K562 (cell line): ENCODE results near the gene ZSWIM7. TPM values are rescaled to one million over a fixed set of nuclear protein-coding genes. Genes with fewer than 3 reads are reported as not detected.

ENCODE experiments used
- CREM ChIP-seq: IDR thresholded peaks from 2 replicates; pipeline ENCODE4 v1.6.1; 2014; ENCODE audit warnings: antibody characterized with exemption, low read depth
- HINFP ChIP-seq: fragments of 450-650 bp; conservative IDR thresholded peaks from 2 replicates; pipeline ENCODE4 v1.6.1; 2016; ENCODE audit warnings: missing genetic modification characterization, low read depth, mild to moderate bottlenecking, control low read depth, missing compliant biosample characterization
- MNT ChIP-seq, 2 experiments: fragments of 450-650 bp; conservative IDR thresholded peaks; 2 replicates each; pipeline ENCODE4 v1.6.1; 2017; ENCODE audit warnings: mild to moderate bottlenecking in 2 of 2, moderate library complexity in 2 of 2
- MTA3 ChIP-seq: fragments of 450-650 bp; formaldehyde crosslinking; IDR thresholded peaks from 2 replicates; pipeline ENCODE4 v1.6.1; 2017; ENCODE audit warnings: mild to moderate bottlenecking, borderline replicate concordance
- NBN ChIP-seq: fragments of 450-650 bp; IDR thresholded peaks from 2 replicates; pipeline ENCODE4 v1.6.1; 2016; ENCODE audit warnings: low read depth, mild to moderate bottlenecking
- PRDM10 ChIP-seq: fragments of 450-650 bp; IDR thresholded peaks from 2 replicates; pipeline ENCODE4 v1.6.1; 2018; ENCODE audit not compliant: partially characterized antibody
- PYGO2 ChIP-seq: fragments of 450-650 bp; IDR thresholded peaks from 2 replicates; pipeline ENCODE4 v1.6.1; 2016; ENCODE audit warnings: mild to moderate bottlenecking, missing genetic modification characterization, moderate library complexity, missing compliant biosample characterization
- RB1 ChIP-seq: fragments of 450-650 bp; IDR thresholded peaks from 2 replicates; pipeline ENCODE4 v1.6.1; 2017; ENCODE audit warnings: low read depth, mild to moderate bottlenecking
- RFX1 ChIP-seq: fragments of 450-650 bp; IDR thresholded peaks from 2 replicates; pipeline ENCODE4 v1.6.1; 2016; ENCODE audit warnings: mild to moderate bottlenecking, moderate library complexity
- SUPT5H ChIP-seq: fragments of 450-650 bp; IDR thresholded peaks from 2 replicates; pipeline ENCODE4 v1.6.1; 2016
- TAF1 ChIP-seq: IDR thresholded peaks from 2 replicates; pipeline ENCODE4 v1.6.1; 2011; ENCODE audit warnings: mild to moderate bottlenecking, low read length, moderate library complexity; ENCODE audit not compliant: insufficient read depth, control insufficient read depth, severe bottlenecking; ENCODE audit errors: extremely low read depth
- TCF3 ChIP-seq: sonication (generic); formaldehyde crosslinking; IDR thresholded peaks from 2 replicates; pipeline ENCODE4 v1.4.0; 2020; ENCODE audit warnings: mild to moderate bottlenecking, missing genetic modification reagents
- TSHZ1 ChIP-seq: fragments of 250-450 bp; sonication (Bioruptor Pico); IDR thresholded peaks from 2 replicates; pipeline ENCODE4 v1.4.0; 2020; ENCODE audit warnings: mild to moderate bottlenecking, moderate library complexity
- ZEB2 ChIP-seq: fragments of 450-650 bp; IDR thresholded peaks from 2 replicates; pipeline ENCODE4 v1.6.1; 2016
- ZFX ChIP-seq: sonication (generic); formaldehyde crosslinking; IDR thresholded peaks from 2 replicates; pipeline ENCODE4 v1.8.0; 2022; ENCODE audit warnings: mild to moderate bottlenecking, missing genetic modification reagents, moderate library complexity
- ZNF431 ChIP-seq: sonication (generic); formaldehyde crosslinking; IDR thresholded peaks from 2 replicates; pipeline ENCODE4 v1.8.0; 2022; ENCODE audit warnings: mild to moderate bottlenecking, missing genetic modification reagents
- ZSCAN29 ChIP-seq: fragments of 450-650 bp; IDR thresholded peaks from 2 replicates; pipeline ENCODE4 v1.6.1; 2017
- polyA plus RNA-seq, 8 experiments: library from polyadenylated mRNA; depleted of rRNA in 4 of 8; stranded (reverse) in 5 of 8; unstranded in 3 of 8; fragments of >200 nt; fragmentation: Nextera tagmentation in 2 of 8; fragmentation: Illumina TruSeq in 1 of 8; extraction: Ambion mirVana in 2 of 8; extraction: Trizol in 1 of 8; gene quantifications; 2 replicates each; pipeline versions ENCODE4 v1.2.1 to v1.2.3, GENCODE V29; 2011 to 2014; ENCODE audit warnings: inconsistent platforms in 1 of 8, missing spikeins in 1 of 8
- total RNA-seq, 7 experiments: library from RNA; depleted of rRNA in 6 of 7; stranded (reverse); fragments of >200 nt in 6 of 7; fragmentation: Illumina TruSeq in 2 of 7; extraction: Trizol in 2 of 7; gene quantifications; 2 replicates each; pipeline versions ENCODE4 v1.2.1 to v1.2.3, GENCODE V29; 2011 to 2021; ENCODE audit warnings: low replicate concordance in 1 of 7

The ZSWIM7 gene
- total and polyA plus RNA-seq, 9 of the 15 experiments (the other 6 are each of a cell fraction or from before 2014, with no cell fraction given) = 5.9 to 18.7 (median 9.5) TPM

GRCh38 chr17:15999141-15999973 lies at the start of gene ZSWIM7, which contains the start of gene TTC19 (continued):
- TF ChIP-seq TSHZ1 (CRISPR knock-in tag) = no peak
- peak; percentile 99 for TF ChIP-seq CREM
- TF ChIP-seq HINFP (tag) = peak; percentile 90
- TF ChIP-seq TAF1 = peak; percentile 89
- no peak for TF ChIP-seq RFX1
- peak; percentile 68 for TF ChIP-seq SUPT5H
- TF ChIP-seq MNT (conservative IDR thresholded peaks at IDR 0.05) = peak; percentile 83 to 94
- TF ChIP-seq NBN = peak; percentile 79; the same call in 1 of the 2 replicates
- TF ChIP-seq ZEB2 = peak; percentile 82
- TF ChIP-seq ZNF431 (CRISPR knock-in tag) = no peak
- TF ChIP-seq ZFX (CRISPR knock-in tag) = peak; percentile 85
- TF ChIP-seq PRDM10 = peak; percentile 12
- TF ChIP-seq ZSCAN29 = no peak
- peak; percentile 26; the same call in 1 of the 2 replicates for TF ChIP-seq TCF3 (CRISPR knock-in tag)
- TF ChIP-seq PYGO2 = no peak
- peak; percentile 97 for TF ChIP-seq MTA3
- TF ChIP-seq RB1 = peak; percentile 79
